GM11168 (cell line): ENCODE measurements around the gene RALGAPA2.

Experiments
- in situ Hi-C: fragments of 300-500 bp; cut with MboI; formaldehyde crosslinking; loops from one replicate; pipeline ENCODE4 v1.12.0; 2022; ENCODE audit warnings: low sequenced_read_pairs; ENCODE audit not compliant: unreplicated experiment

RALGAPA2 gene

GRCh38 chr20:20518263-20518662, 194.2 kb downstream of the RALGAPA2 start:
- in situ Hi-C loops: no loop called here

- in situ Hi-C loops: no loop called here
Observed at GRCh38 chr20:20517296-20517695, 195.1 kb downstream of the RALGAPA2 start.

GRCh38 chr20:20513720-20514119, 198.7 kb downstream of the RALGAPA2 start:
- in situ Hi-C loops: no loop called here

GRCh38 chr20:20505554-20505953, 206.9 kb downstream of the RALGAPA2 start:
- in situ Hi-C loops: no loop called here

- in situ Hi-C loops: no loop called here
Observed at GRCh38 chr20:20503777-20504530, 208.5 kb downstream of the RALGAPA2 start.

GRCh38 chr20:20501128-20501527, 211.3 kb downstream of the RALGAPA2 start:
- in situ Hi-C loops: no loop called here

GRCh38 chr20:20500312-20500711, 212.1 kb downstream of the RALGAPA2 start:
- in situ Hi-C loops: no loop called here

- in situ Hi-C loops: no loop called here
Observed at GRCh38 chr20:20499439-20499838, 213.0 kb downstream of the RALGAPA2 start.

- in situ Hi-C loops: no loop called here
Observed at GRCh38 chr20:20498076-20498861, 214.2 kb downstream of the RALGAPA2 start.

- in situ Hi-C loops: no loop called here
Observed at GRCh38 chr20:20497242-20497978, 215.0 kb downstream of the RALGAPA2 start.

GRCh38 chr20:20495729-20496503, 216.5 kb downstream of the RALGAPA2 start:
- in situ Hi-C loops: no loop called here

- in situ Hi-C loops: no loop called here
Observed at GRCh38 chr20:20493701-20494100, 218.7 kb downstream of the RALGAPA2 start.

- in situ Hi-C loops: no loop called here
Observed at GRCh38 chr20:20492521-20493332, 219.7 kb downstream of the RALGAPA2 start.

- in situ Hi-C loops: no loop called here
Observed at GRCh38 chr20:20491784-20492264, 220.6 kb downstream of the RALGAPA2 start.

- in situ Hi-C loops: no loop called here
Observed at GRCh38 chr20:20491110-20491783, 221.2 kb downstream of the RALGAPA2 start.

- in situ Hi-C loops: no loop called here
Observed at GRCh38 chr20:20490673-20491072, 221.8 kb downstream of the RALGAPA2 start.

GRCh38 chr20:20489648-20490341, 222.6 kb downstream of the RALGAPA2 start:
- in situ Hi-C loops: no loop called here

GRCh38 chr20:20489054-20489453, 223.4 kb downstream of the RALGAPA2 start:
- in situ Hi-C loops: no loop called here
